ENCODE results near the gene PFN3. TPM values are rescaled to one million over a fixed set of nuclear protein-coding genes. Genes with fewer than 3 reads are reported as not detected.

The PFN3 gene
- total RNA-seq, 4 donors from 2014 or later = not detected

DNA sequence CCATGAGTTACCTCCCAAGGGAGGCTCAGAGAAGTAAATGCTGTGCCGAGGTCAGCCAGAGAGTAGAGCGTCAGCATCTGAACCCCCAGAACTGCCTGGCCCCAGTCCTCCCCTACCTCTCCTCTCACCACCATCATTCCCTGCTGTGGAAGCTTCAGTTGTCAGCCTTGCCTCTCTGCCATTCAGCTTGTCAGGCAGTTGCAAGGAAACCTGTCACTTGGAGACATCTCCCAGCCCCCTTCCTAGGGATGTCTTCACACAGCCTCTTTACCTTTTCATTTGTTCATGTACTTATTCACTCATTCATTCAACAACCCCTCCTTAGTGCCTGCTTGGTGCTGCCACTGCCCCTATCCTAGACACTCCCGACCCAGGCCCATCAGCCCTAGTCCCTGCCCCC, 40.6 kb downstream of the PFN3 start:
- no peak for DNase-seq (ENCODE audit: low spot score)
- TF ChIP-seq, protein P1, sequence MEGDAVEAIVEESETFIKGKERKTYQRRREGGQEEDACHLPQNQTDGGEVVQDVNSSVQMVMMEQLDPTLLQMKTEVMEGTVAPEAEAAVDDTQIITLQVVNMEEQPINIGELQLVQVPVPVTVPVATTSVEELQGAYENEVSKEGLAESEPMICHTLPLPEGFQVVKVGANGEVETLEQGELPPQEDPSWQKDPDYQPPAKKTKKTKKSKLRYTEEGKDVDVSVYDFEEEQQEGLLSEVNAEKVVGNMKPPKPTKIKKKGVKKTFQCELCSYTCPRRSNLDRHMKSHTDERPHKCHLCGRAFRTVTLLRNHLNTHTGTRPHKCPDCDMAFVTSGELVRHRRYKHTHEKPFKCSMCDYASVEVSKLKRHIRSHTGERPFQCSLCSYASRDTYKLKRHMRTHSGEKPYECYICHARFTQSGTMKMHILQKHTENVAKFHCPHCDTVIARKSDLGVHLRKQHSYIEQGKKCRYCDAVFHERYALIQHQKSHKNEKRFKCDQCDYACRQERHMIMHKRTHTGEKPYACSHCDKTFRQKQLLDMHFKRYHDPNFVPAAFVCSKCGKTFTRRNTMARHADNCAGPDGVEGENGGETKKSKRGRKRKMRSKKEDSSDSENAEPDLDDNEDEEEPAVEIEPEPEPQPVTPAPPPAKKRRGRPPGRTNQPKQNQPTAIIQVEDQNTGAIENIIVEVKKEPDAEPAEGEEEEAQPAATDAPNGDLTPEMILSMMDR (IDR thresholded peaks at IDR 0.05) = no peak
- ATAC-seq (ENCODE audit: low FRiP score) = no peak

DNA sequence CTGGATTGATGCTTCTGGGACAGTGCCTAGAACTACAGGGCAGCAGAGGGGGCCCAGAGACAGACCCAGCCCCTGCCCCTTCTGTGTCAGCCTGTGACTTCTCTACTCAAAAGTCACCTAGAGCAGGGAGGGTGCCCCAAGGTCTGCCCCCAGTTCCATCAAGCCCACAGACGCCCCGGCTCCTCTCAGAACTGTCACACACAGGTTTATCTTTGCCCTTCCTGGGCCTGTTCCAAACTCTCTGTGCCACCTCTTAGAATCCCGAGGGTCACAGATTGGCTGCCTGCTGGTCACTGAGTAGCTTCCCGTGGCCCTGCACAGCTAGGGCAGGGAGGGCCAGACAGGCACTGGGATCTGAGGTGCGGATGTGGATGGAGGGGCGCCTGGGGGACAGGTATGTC, 41.0 kb downstream of the PFN3 start:
- TF ChIP-seq, protein P1 (IDR thresholded peaks at IDR 0.05) = no peak
- ATAC-seq (ENCODE audit: low FRiP score) = no peak
- no peak for DNase-seq (ENCODE audit: low spot score)

DNA sequence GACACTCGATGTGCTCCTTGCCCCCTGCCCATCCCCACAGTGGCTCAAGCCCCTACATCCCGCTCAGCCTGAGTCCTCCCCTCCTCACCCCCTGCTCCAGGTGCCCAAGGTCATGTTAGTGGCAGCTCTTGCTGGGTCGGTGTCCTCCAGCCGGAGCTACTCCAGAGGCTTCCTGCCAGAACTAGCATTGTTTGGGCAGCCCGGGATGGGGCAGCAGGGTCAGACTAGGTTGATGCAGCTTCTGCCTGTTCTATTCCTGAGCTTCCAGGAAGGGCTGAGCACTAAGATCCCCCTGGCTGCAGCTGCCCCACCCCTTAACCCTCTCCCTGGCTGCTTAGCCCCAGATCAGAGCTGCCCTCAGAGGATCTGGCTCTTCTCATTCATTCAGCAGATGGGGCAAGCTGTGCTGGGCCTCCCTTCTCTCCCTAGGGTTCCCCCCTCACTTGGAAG, 42.1 kb downstream of the PFN3 start:
- ATAC-seq (ENCODE audit: low FRiP score) (no peak), DNase-seq (ENCODE audit: low spot score) (no peak)
- TF ChIP-seq, protein P1 (IDR thresholded peaks at IDR 0.05) = no peak

DNA sequence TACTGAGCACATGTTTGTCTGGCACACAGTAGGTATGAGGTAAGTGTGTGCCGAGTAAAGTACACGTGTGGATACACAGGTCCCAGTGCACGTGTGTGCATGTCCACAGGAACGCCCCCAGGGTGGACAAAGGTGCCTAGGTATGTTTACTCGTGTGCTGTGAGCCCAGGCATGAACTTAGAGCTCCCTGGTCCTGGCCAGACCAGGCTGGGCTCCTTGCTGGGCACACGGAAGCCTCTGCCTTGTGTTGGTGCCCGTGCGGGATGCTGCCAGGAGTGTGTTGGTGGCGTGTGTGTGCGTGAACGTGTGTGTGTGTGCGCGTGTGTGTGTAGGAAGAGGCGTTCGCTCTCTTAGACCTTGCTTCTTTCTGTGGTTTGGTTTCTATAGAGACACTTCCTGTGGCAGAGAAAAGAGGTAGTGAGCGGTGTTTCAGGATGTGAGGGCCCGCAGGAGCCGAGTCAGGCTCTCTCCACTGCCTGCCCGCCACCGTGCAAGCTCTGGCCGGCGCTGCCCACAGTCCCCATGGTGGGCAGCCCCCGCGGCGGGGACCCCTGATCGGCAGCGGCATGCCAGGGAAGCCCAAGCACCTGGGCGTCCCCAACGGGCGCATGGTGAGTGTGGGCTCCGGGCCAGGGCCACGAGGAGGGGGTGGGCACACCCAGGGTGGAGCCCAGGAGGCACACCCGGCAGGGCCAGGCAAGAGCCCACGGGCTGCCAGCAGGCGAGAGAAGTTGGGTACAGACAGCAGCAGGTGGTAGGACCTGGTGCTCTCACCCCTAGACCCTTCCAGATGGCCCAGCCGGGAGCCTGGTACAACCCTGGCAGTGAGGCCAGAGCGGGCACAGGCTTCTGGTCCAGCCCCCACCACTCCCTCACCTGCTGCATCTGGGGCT, 42.8 kb downstream of the PFN3 start, which contains the start of gene RGS14:
TSS of gene RGS14 (plus strand) at position 466 of the 893 bp plus-strand sequence. CDS start at position 567, 101 bp downstream.
- ATAC-seq (ENCODE audit: low FRiP score) (no peak), DNase-seq (ENCODE audit: low spot score) (no peak)
- TF ChIP-seq, protein P1 (IDR thresholded peaks at IDR 0.05) = no peak

DNA sequence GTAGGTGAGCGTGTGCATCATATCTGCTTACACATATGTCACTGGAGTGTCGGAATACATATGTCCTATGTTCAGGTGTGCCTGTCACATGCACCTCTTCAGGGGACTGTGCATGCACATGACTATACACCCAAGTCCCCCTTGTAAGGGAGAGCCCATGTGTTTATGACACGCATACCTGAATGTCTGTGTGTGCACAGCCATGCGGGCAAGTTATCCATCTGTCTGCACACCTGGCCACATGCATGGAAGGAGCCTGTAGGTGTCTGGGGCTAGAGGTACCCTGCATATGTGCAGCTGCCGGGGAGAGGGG, 43.4 kb downstream of the PFN3 start:
- TF ChIP-seq, protein P1 (IDR thresholded peaks at IDR 0.05) = no peak
- DNase-seq (ENCODE audit: low spot score) (no peak), ATAC-seq (ENCODE audit: low FRiP score) (no peak)

DNA sequence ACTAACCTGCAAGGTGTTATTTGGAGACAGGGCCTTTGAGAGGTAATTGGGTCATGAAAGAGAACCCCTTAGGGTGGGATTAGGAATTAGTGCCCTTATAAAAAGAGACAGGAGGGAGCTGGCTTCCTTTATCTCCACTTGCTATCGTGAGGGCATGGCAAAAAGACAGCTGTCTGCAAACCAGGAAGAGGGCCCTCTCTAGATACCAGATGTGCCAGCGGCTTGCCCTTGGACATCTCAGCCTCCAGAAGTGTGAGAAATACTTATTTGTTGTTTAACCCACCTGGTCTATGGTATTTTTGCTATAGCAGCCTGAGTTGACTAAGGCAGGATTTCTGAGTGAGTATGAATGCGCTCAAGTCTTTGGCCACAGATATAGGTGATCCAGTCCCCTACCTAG, 43.7 kb downstream of the PFN3 start:
- TF ChIP-seq, protein P1 (IDR thresholded peaks at IDR 0.05) = no peak
- DNase-seq (ENCODE audit: low spot score) (no peak), ATAC-seq (ENCODE audit: low FRiP score) (no peak)

DNA sequence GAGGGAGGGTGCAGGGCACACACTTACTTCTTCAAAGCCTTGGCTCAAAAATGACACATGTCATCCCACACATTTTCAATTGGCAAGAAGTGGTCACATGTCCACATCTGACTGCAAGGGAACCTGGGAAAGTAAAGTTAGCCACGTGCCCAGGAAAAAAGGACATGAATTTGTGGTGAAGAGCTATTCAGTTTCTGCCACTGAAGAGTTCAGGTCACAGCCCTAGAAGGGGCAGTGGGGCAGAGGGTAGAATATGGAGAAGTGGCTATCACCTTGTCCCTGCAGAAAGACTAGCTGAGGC, 44.6 kb downstream of the PFN3 start:
- no peak for ATAC-seq (ENCODE audit: low FRiP score)
- TF ChIP-seq, protein P1 (IDR thresholded peaks at IDR 0.05) = no peak

More for the DNA sequence above, 44.6 kb downstream of the PFN3 start:
- DNase-seq (ENCODE audit: low spot score) = no peak
